Measurements from ENCODE around the gene RHOV.

RHOV gene

GRCh38 chr15:40900256-40901052, 26.4 kb upstream of the RHOV start:
- Histone ChIP-seq H3K9me3 (ENCODE audit: low read depth, low read length) (no peaks in the 10 kb centered on the region), H3K4me3 (no peak overlapping the region), H3K9ac (ENCODE audit: insufficient read length) (no peak overlapping the region), H3K36me3 (ENCODE audit: insufficient read depth, low read length) (peaks cover 28% of the 10 kb centered on the region), H3K27ac (no peak overlapping the region)
- no peak for DNase-seq (ENCODE audit: low read depth, low spot score)
- TF ChIP-seq FOXP2 (optimal IDR thresholded peaks at IDR 0.05; ENCODE audit: control extremely low read depth, extremely low read length, insufficient read depth) (no peak), POLR2AphosphoS5 (IDR thresholded peaks at IDR 0.05; ENCODE audit: borderline replicate concordance, low read depth, low read length) (no peak), EZH2 (IDR thresholded peaks at IDR 0.05) (no peak)

- H3K4me3 ChIP-seq: no peak overlapping the region
- TF ChIP-seq FOXP2 (optimal IDR thresholded peaks at IDR 0.05; ENCODE audit: control extremely low read depth, extremely low read length, insufficient read depth) (no peak), EZH2 (IDR thresholded peaks at IDR 0.05) (no peak), POLR2AphosphoS5 (IDR thresholded peaks at IDR 0.05; ENCODE audit: borderline replicate concordance, low read depth, low read length) (no peak)
- H3K9me3 ChIP-seq (ENCODE audit: low read depth, low read length): no peaks in the 10 kb centered on the region
- H3K36me3 ChIP-seq (ENCODE audit: insufficient read depth, low read length): peaks cover 28% of the 10 kb centered on the region
- no peak overlapping the region for H3K27ac ChIP-seq
- no peak overlapping the region for H3K9ac ChIP-seq (ENCODE audit: insufficient read length)
- no peak for DNase-seq (ENCODE audit: low read depth, low spot score)
Observed at GRCh38 chr15:40899536-40900207, 25.6 kb upstream of the RHOV start.

DNA sequence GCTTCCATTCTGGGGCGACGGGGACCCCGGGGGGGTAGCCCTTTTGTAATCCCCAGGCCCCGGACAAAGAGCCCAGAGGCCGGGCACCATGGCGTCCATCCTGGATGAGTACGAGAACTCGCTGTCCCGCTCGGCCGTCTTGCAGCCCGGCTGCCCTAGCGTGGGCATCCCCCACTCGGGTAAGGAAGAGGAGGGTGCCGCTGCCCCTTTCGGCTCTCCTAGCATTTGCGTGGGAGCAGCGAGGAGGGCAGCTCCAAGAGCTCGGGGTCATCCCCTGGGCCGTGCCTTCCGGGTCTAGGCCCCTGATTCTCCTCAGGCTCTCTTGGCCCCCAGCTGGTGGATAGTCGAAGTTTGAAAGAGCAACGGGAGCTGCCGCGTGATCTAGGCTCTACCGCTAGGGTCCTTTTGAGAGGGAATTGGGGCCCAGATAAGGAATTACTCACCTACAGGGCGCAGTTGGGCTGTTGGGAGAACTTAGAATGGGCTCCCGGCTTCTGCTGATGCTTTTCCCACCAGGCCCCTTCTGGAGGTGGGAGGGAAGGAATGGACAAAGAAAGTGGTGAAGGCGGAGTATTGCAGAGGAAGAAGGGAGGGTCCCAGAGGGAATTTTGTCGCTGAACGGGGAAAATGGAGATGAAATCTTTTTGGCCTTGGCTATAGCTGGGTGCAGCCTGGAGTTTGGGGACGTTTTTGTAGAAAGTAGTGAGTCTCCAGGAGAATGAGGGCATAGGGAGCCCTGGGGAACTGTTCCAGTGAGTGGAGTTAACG, 20.8 kb upstream of the RHOV start:
- Histone ChIP-seq H3K9me3 (ENCODE audit: low read depth, low read length) (no peaks in the 10 kb centered on the region), H3K27ac (no peak overlapping the region), H3K4me3 (peak overlapping the region; percentile 78), H3K9ac (ENCODE audit: insufficient read length) (peak overlapping the region; percentile 70), H3K36me3 (ENCODE audit: insufficient read depth, low read length) (peaks cover 8% of the 10 kb centered on the region)
- TF ChIP-seq EZH2 (IDR thresholded peaks at IDR 0.05): no peak
- no peak for TF ChIP-seq POLR2AphosphoS5 (IDR thresholded peaks at IDR 0.05; ENCODE audit: borderline replicate concordance, low read depth, low read length)
- TF ChIP-seq FOXP2 (optimal IDR thresholded peaks at IDR 0.05; ENCODE audit: control extremely low read depth, extremely low read length, insufficient read depth): no peak
- no peak for DNase-seq (ENCODE audit: low read depth, low spot score)

DNA sequence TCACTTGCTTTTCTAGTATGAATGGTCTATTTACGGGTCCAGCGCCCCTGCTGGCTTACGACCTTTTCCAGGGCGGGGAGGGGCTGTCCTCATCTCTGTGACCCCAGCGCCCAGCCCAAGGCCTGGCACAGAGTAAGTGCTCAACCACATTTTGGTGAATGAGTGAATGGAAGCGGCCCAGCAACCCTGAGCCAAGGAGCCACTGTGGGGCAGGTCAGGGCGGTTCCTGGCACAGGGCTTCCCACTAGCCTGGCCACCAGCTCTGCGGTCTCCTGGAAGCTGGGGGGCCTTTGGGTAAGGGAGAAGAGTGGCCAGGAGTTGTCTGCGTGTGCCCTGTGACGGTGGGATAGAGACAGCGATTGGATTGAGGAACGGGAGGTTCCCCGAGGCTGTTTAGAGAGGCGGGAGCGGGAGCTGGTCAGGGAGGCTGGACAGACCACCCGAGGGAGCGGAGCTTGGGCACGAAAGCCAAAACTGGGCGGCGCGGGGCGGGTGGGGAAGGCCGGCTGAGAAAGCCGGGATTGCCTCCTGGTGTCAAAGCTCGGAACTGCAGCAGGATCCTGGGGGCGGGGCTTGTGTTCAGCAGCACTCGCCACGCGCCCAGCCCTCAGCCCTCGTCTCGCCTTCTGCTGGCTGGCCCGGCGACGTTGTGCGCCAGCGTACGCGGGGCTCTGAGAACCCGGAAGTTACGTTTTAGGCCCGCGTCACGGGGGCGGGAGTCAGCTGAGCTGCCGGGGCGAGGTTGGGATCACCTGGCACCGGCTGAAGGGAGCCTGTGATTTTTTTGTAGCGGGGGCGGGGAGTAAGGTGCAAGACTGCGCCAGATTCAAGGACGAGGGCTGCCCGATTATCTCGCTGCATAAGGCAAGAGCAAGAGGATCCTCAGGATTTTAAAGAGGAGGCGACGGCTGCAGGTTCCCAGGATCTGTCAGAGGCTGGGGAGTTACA, 20.0 kb upstream of the RHOV start, which contains the start of gene VPS18:
Gene VPS18 (plus strand): TSS at position 718 of the 948 bp plus-strand sequence. CDS start 319 bp downstream, outside the sequence.
- no peak within 1 kb of the TSS for H3K27ac ChIP-seq
- TF ChIP-seq POLR2AphosphoS5 (IDR thresholded peaks at IDR 0.05; ENCODE audit: borderline replicate concordance, low read depth, low read length) (peak; percentile 73), EZH2 (IDR thresholded peaks at IDR 0.05) (no peak)
- peak within 1 kb of the TSS; percentile 70 for H3K9ac ChIP-seq (ENCODE audit: insufficient read length)

DNA sequence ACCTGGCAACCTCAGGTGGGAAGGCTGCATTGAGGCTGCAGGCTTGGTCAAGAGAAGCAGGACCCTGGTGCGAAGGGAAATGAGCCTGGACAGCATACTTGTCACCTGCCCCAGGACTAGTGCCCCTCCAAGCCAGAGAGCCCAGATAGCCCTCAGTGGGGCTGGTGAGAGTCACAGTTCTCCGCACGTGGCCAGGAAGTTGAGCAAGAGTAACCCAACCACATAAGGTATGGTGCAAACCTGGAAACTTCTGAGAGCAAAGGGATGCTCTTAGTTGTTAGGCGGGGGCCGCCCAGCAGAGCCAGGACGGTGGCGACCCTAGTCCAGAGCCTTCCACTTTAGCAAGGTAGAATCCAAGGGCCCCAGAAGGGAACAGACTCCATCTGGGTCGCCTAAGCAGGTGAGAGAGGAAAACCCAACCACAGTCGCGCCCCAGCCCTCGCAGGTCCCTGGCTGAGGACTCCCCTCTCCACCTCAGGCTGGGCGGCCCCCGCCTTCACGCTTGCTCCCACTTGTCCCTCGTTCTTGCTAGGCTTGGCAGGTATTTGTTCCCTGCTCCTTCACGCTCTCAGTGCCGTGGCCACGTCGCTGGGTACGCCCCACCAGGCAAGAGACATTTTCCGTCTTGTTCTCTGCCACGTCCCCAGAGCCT, 19.1 kb upstream of the RHOV start:
- H3K36me3 ChIP-seq (ENCODE audit: insufficient read depth, low read length): no peaks in the 10 kb centered on the region
- TF ChIP-seq EZH2 (IDR thresholded peaks at IDR 0.05): no peak
- no peak for TF ChIP-seq FOXP2 (optimal IDR thresholded peaks at IDR 0.05; ENCODE audit: control extremely low read depth, extremely low read length, insufficient read depth)
- TF ChIP-seq POLR2AphosphoS5 (IDR thresholded peaks at IDR 0.05; ENCODE audit: borderline replicate concordance, low read depth, low read length): no peak
- no peak overlapping the region for H3K4me3 ChIP-seq
- no peak for DNase-seq (ENCODE audit: low read depth, low spot score)
- no peaks in the 10 kb centered on the region for H3K9me3 ChIP-seq (ENCODE audit: low read depth, low read length)
- no peak overlapping the region for H3K9ac ChIP-seq (ENCODE audit: insufficient read length)
- H3K27ac ChIP-seq: no peak overlapping the region

More for the DNA sequence above, 20.0 kb upstream of the RHOV start, which contains the start of gene VPS18:
- peak; percentile 76 for DNase-seq (ENCODE audit: low read depth, low spot score)
- Histone ChIP-seq H3K4me3 (peak within 1 kb of the TSS; percentile 78), H3K36me3 (ENCODE audit: insufficient read depth, low read length) (peaks cover under 1% of the 10 kb centered on the region), H3K9me3 (ENCODE audit: low read depth, low read length) (no peaks in the 10 kb centered on the region)

- no peak for DNase-seq (ENCODE audit: low read depth, low spot score)
- Histone ChIP-seq H3K4me3 (no peak overlapping the region), H3K27ac (no peak overlapping the region), H3K36me3 (ENCODE audit: insufficient read depth, low read length) (no peaks in the 10 kb centered on the region), H3K9me3 (ENCODE audit: low read depth, low read length) (no peaks in the 10 kb centered on the region), H3K9ac (ENCODE audit: insufficient read length) (no peak overlapping the region)
- TF ChIP-seq POLR2AphosphoS5 (IDR thresholded peaks at IDR 0.05; ENCODE audit: borderline replicate concordance, low read depth, low read length) (no peak), FOXP2 (optimal IDR thresholded peaks at IDR 0.05; ENCODE audit: control extremely low read depth, extremely low read length, insufficient read depth) (no peak), EZH2 (IDR thresholded peaks at IDR 0.05) (no peak)
Observed at GRCh38 chr15:40892447-40893012, 18.5 kb upstream of the RHOV start.

All from SK-N-MC (cell line).